GM12891 (cell line): ENCODE results near the gene INTS6L.

Experiments
- DNase-seq: peaks from one replicate; pipeline ENCODE4 v3.0.0; 2011; ENCODE audit warnings: low spot score; ENCODE audit not compliant: insufficient read length
- FAIRE-seq: peaks from 2 replicates; lab custom pipeline; 2011; peaks lifted over from hg19 to GRCh38; lab: Jason Lieb, UNC
- PAX5 ChIP-seq: IDR thresholded peaks from 2 replicates; pipeline ENCODE4 v1.6.1; 2011; ENCODE audit warnings: low read length, moderate library complexity, mild to moderate bottlenecking; ENCODE audit not compliant: insufficient read depth, severe bottlenecking
- POLR2A ChIP-seq: IDR thresholded peaks from 2 replicates; pipeline ENCODE4 v1.6.1; 2011; ENCODE audit warnings: low read depth, low read length, control low read depth
- POLR2AphosphoS5 ChIP-seq: IDR thresholded peaks from 2 replicates; pipeline ENCODE4 v1.6.1; 2011; ENCODE audit warnings: low read depth, low read length, control low read depth
- POU2F2 ChIP-seq: IDR thresholded peaks from 2 replicates; pipeline ENCODE4 v1.6.1; 2011; ENCODE audit warnings: low read depth, mild to moderate bottlenecking, control low read depth, low read length, moderate library complexity
- SPI1 ChIP-seq: IDR thresholded peaks from 2 replicates; pipeline ENCODE4 v1.6.1; 2011; ENCODE audit warnings: low read depth, low read length, control low read depth
- TAF1 ChIP-seq: IDR thresholded peaks from 2 replicates; pipeline ENCODE4 v1.6.1; 2011; ENCODE audit warnings: low read depth, low read length, control low read depth

INTS6L gene

DNA sequence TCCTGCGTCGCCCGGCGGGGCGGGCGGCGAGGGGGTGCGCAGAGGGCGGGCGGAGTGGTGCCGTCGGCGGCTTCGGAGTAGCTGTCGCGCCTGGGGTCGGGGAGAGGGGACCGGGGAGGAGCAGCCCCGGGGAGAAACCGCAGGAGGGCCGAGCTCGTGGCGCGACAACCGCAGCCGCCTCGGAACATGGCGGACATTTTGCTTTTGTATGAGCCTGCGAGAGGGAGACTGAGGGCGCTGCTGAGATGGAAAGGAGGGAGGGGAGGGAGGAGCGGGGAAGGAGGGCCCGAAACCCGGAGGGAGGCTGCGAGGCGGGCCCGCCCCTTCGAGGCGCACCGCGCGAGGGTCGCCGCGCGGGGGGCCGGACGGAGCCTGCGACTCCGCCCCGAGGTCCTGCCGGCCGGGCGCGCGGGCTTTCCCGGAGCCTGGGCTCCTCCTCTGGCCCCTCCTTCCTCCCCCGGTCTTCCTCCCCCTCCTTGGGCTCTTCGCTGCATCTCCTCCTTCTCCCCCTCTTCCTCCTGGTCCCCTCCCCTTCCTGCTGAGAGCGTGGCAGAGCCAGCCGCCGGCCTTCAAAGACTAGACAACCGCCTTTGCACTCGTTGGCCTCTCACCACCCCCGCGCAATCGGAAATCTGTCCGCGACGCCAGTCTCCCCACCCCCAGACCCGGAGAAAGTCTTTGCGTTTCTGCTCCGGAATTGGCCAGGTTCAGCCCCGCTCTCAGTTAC lies 1.1 kb downstream of the INTS6L start:
- DNase-seq = peak; percentile 52
- 0 out of 2 replicates have a peak, but pooled peaks have one; percentile 14 for TF ChIP-seq POU2F2
- no peak for TF ChIP-seq SPI1
- TF ChIP-seq POLR2A = peak; percentile 35; the same call in 1 of the 2 replicates
- no peak; the same call in 1 of the 2 replicates for TF ChIP-seq POLR2AphosphoS5
- peak; percentile 23; the same call in 1 of the 2 replicates for TF ChIP-seq TAF1
- peak; percentile 95 for FAIRE-seq

- FAIRE-seq (no peak), DNase-seq (no peak)
- TF ChIP-seq POLR2AphosphoS5 = no peak
Observed at GRCh38 chrX:135522132-135522530, 1.7 kb downstream of the INTS6L start.

- DNase-seq = no peak
- FAIRE-seq = peak; percentile 28
Observed at GRCh38 chrX:135522878-135523693, 2.6 kb downstream of the INTS6L start.

DNA sequence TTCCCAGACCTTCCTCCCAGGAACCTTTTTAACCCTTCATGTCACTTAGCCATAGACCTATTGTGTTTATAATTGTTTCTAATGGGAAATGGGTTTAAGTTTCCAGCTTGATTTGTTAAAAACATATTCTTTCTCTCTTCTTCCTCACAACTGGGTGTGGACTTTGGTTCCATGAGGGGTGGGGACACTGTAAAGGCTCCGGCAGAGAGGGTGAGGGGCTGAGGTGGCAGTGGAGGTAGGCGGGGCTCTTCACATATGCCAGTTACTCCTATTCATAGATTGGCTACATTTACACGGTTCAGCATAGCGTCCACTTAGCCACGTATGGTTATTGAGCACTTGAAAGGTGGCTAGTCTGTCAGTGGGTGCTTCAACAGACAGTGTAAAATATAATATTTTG lies 7.8 kb downstream of the INTS6L start:
- TF ChIP-seq SPI1 (no peak), POLR2A (no peak)
- FAIRE-seq (no peak), DNase-seq (no peak)

More at GRCh38 chrX:135522878-135523693, 2.6 kb downstream of the INTS6L start:
- TF ChIP-seq POLR2A = no peak

- no peak for TF ChIP-seq POLR2A
- no peak for TF ChIP-seq PAX5
- no peak for TF ChIP-seq TAF1
- TF ChIP-seq POLR2AphosphoS5 = no peak
- TF ChIP-seq POU2F2 = no peak
- TF ChIP-seq SPI1 = no peak
- peak; percentile 26 for FAIRE-seq
- DNase-seq = no peak
Observed at GRCh38 chrX:135528756-135529155, 8.3 kb downstream of the INTS6L start.

DNA sequence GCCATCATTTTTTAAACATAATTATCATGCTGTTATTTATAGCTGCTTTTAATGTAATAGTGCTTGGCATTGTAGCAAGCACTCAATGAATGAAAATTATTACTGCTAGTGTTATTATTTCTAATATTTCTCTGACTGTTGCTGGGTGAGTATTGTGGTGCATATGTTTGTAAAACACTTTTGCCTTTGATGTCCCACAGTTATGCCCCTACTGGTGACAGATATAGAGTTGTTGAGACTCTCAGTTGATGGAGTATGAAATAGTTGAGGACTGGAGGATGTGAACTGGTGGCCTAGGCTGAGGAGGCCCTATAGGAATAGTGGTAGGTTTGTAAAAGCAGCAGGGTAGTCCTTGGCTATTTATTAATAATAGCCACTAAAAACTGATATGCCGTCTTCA lies 9.6 kb downstream of the INTS6L start:
- DNase-seq (no peak), FAIRE-seq (peak; percentile 59)
- TF ChIP-seq POLR2AphosphoS5 (no peak), TAF1 (no peak), POLR2A (no peak), PAX5 (no peak)

GRCh38 chrX:135531813-135532212 lies 11.4 kb downstream of the INTS6L start:
- no peak for DNase-seq
- peak; percentile 68 for FAIRE-seq
- no peak for TF ChIP-seq POLR2A
- no peak for TF ChIP-seq PAX5

- DNase-seq (no peak), FAIRE-seq (peak; percentile 5)
- TF ChIP-seq SPI1 (no peak), PAX5 (no peak), POLR2A (no peak), POU2F2 (no peak), POLR2AphosphoS5 (no peak), TAF1 (no peak)
Observed at GRCh38 chrX:135535077-135535940, 14.8 kb downstream of the INTS6L start.

GRCh38 chrX:135536877-135537276 lies 16.4 kb downstream of the INTS6L start:
- FAIRE-seq (peak; percentile 31), DNase-seq (no peak)
- TF ChIP-seq SPI1 = no peak
- no peak for TF ChIP-seq TAF1
- TF ChIP-seq POLR2AphosphoS5 = no peak
- TF ChIP-seq PAX5 = no peak
- no peak for TF ChIP-seq POU2F2
- TF ChIP-seq POLR2A = no peak

GRCh38 chrX:135541351-135541750 lies 20.9 kb downstream of the INTS6L start:
- no peak for TF ChIP-seq POLR2AphosphoS5
- no peak for TF ChIP-seq POLR2A
- TF ChIP-seq SPI1 = no peak
- DNase-seq (no peak), FAIRE-seq (peak; percentile 38)
